GM19025 (cell line): Measurements from ENCODE around the gene NFAT5.

ENCODE experiments used
- ATAC-seq: cut with Tn5 transposase; IDR thresholded peaks from one replicate; pipeline ENCODE4 v1.9.1; 2021; ENCODE audit warnings: mild to moderate bottlenecking, low read depth, moderate library complexity; ENCODE audit not compliant: unreplicated experiment

NFAT5 gene

GRCh38 chr16:69589434-69590269, 23.9 kb downstream of the NFAT5 start:
- no peak for ATAC-seq

DNA sequence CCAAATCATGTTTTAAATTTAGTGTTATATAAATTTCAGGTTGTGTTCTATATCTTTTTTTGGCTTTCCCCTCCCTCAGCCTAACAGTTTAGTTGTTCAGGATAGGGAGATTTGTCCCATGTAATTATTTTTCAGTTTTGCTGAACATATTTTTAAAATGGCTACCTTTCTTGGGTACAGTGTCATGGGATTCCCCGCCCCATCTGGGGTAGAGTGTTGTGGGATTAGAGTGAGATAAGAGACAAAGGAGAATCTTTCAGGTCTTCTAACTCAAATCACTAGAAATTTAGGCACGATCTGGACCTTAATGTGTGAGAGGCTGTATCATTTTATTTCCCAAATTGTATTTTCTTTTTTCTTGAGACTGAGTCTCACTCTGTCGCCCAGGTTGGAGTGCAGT, 24.8 kb downstream of the NFAT5 start:
- ATAC-seq, result no peak

- ATAC-seq, result no peak
These were observed 28.0 kb downstream of the NFAT5 start for GRCh38 chr16:69593751-69594255.

- ATAC-seq, result no peak
These were observed 29.6 kb downstream of the NFAT5 start for GRCh38 chr16:69595127-69596036.

GRCh38 chr16:69596801-69597200, 31.0 kb downstream of the NFAT5 start:
- no peak for ATAC-seq

DNA sequence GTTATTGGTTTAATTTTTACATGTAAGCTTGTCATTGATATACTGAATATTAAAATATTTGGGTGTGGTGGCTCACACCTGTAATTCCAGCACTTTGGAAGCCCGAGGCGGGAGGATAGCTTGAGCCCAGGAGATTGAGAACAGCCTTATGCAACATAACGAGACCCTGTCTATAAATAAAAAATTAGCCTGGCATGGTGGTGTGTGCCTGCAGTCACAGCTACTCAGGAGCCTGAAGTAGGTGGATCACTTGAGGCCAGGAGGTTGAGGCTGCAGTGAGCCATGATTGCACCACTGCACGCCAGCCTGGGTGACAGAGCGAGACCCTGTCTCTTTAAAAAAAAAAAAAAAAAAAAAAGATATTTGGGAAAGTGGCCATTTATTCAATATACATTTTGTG, 32.3 kb downstream of the NFAT5 start:
- no peak for ATAC-seq

DNA sequence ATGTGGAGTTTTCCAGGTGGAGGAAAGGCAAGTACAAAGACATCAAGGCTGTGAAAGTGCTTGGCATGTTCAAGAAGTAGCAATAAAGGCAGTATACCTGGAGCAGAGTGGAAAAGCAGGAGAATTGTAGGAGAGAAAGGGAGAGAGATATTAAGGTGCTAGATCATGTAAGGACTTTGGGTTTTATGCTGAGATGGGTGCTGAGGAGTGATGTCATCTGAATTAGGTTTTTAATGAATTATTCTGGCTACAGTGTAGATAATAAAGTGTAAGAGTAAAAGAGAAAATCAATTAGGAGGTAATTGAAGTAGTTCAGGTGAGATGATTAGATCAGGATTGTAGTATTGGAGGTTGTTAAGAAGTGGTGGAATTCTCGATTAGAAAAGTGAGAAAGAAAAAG, 34.0 kb downstream of the NFAT5 start:
- no peak for ATAC-seq

DNA sequence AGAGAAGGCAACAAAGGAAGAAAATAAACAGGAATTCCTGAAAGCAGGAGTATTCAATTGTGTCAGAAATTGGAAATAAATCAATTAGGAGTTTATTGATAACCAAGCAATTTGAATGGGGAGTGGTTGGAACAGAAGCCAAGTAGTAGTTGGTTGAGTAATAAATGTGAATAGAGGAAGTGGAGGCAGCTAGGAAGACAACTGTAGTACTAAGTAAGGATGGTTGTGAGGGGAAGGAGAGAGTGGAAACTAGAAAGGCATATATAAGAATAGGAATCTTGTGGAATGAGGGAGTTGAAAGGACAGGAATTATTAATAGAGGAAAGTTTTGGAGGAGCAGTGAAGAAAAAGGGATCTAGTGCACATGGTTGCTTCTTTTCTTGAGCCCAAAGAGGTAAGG, 34.4 kb downstream of the NFAT5 start:
- no peak for ATAC-seq

DNA sequence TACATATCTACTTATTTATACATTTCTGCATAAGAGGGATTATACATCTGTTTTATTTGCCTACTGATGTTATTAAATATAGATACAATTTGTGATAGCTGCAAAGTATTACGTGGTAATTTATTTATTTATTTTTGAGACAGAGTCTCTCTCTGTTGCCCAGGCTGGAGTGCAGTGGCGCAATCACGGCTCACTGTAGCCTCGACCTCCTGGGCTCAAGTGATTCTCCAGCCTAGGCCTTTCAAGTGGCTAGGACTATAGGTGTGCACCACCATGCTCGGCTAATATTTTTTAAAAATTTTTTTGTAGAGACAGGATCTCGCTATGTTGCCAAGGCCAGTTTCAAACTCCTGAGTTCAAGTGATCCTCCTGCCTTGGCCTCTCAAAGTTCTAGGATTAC, 35.5 kb downstream of the NFAT5 start:
- ATAC-seq, result no peak

- ATAC-seq, result no peak
These were observed 41.2 kb downstream of the NFAT5 start for GRCh38 chr16:69606985-69607384.

DNA sequence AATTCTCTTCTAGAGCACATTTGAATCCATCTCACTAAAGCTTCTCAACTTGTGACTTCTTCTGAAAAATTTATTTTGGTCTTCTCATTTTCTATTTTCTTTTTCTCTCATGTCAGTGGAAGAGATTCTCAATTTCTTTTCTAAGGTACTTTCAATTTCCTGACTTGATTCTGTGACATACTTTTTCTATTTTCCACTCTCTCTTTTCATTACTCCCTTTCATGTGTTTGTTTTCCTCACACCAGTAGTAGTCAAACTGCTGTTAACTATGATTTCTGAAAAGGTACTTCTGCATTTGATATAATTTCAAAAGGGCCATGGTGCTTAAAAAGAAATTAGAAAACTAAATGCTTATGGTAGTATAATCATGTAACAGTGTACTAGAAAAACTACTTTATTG, 41.9 kb downstream of the NFAT5 start:
- ATAC-seq, result no peak

- ATAC-seq, result no peak
These were observed 44.6 kb downstream of the NFAT5 start for GRCh38 chr16:69610356-69610755.

DNA sequence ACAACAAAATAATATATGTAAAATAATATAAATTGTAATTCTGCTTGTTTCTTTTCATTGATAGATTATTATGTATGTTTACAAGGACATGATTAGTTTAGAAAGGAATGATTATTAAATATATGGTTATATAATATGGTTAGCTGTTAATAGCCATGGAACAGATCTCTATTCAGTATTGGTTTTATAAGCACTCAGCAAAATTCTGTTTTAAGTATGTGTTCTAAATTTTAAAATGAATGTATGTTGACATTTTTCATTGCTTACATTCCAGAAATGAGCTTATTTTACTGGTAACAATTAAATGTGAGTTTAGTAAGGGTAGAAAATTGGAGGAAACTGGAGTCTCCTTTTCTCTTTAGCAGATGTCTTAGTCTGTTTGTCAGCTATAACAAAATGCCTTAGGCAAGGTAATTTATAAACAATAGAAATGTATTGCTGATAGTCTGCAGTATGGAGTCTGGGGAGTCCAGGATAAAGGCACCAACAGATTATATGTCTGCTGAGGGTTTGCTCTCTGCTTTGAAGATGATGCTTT, 45.4 kb downstream of the NFAT5 start:
- no peak for ATAC-seq

- ATAC-seq, result peak; percentile 51
These were observed 47.8 kb downstream of the NFAT5 start for GRCh38 chr16:69613378-69614154.

DNA sequence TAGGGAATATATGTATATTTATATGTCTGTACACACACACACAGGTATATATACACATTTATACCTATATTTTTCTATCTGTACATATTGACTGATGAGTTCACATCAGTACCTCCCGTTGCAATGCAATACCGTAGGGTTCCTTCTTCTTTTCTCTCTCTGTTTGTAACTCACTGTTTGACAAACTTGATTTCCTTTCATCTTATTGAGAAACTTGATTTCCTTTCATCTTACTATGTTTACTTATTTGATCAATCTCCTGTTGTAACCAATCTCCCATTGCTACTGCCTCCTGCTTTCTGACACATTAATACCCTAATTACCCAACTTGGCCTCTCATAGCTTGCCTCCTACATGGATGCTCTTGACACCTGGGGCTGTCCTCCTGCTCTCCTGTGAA, 49.8 kb downstream of the NFAT5 start:
- ATAC-seq, result no peak

DNA sequence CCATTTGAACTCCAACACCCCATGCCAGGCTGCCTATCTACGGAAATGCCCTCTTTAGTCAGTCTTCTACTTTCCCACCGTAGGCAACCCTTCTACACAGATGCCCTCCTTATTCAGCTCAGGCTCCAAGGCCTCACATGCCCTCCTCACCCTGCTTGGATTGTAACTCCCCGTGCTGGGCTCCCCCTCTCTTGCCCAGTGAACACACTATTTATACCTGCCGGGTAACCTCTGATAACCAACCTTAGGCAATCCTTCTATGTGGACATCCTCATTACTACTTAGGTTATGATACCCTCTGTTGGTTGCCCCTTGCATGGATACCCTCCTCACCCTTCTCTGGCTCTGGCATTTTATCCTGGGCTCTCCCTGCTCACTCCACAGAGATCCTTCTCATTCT, 50.3 kb downstream of the NFAT5 start:
- no peak for ATAC-seq

- no peak for ATAC-seq
These were observed 52.5 kb downstream of the NFAT5 start for GRCh38 chr16:69618307-69618706.

GRCh38 chr16:69618721-69619120, 53.0 kb downstream of the NFAT5 start:
- no peak for ATAC-seq

GRCh38 chr16:69619514-69619913, 53.7 kb downstream of the NFAT5 start:
- ATAC-seq, result no peak

- ATAC-seq, result no peak
These were observed 54.8 kb downstream of the NFAT5 start for GRCh38 chr16:69620573-69620972.
